ENCODE data around the gene TTLL3. TPM values are rescaled to one million over a fixed set of nuclear protein-coding genes. Genes with fewer than 3 reads are reported as not detected.
A peak's percentile ranks its signal among the peaks of the same experiment; 100 is the strongest.

Gene TTLL3
- total RNA-seq, 1 experiment from 2014 or later = 8.4 TPM

GRCh38 chr3:9806137-9806536 is 3.9 kb upstream of the TTLL3 start:
- no peaks in the 10 kb centered on the region for H3K9me3 ChIP-seq (ENCODE audit: low read length)
- no peak overlapping the region for H3K4me2 ChIP-seq (ENCODE audit: low read length)
- H4K20me1 ChIP-seq (ENCODE audit: low read length) = no peaks in the 10 kb centered on the region
- TF ChIP-seq CTCF (conservative IDR thresholded peaks at IDR 0.05; ENCODE audit: low read depth, low read length) = no peak
- no peak for TF ChIP-seq EZH2 (IDR thresholded peaks at IDR 0.05; ENCODE audit: low read length, unreplicated experiment)
- no peak for TF ChIP-seq EZH2phosphoT487 (IDR thresholded peaks at IDR 0.05; ENCODE audit: borderline replicate concordance, low read length)
- CTCF ChIA-PET = no interaction called here
- no peak overlapping the region for H3K4me3 ChIP-seq (ENCODE audit: low read length)
- ATAC-seq (no peak), DNase-seq (no peak)
- POLR2A ChIA-PET (ENCODE audit: unreplicated experiment) = interaction anchor here (0.6 kb wide), 1 partner anchor 441 kb away, joined by 3 read pairs; no protein-coding TSS in a partner anchor
- intact Hi-C loops (cut with micrococcal nuclease) = no loop called here
- H3K27ac ChIP-seq (ENCODE audit: low read length) = no peak overlapping the region
- H3K36me3 ChIP-seq (ENCODE audit: low read depth, low read length) = peaks cover 40% of the 10 kb centered on the region
- H2AFZ ChIP-seq (ENCODE audit: low read length) = no peak overlapping the region
- peaks cover 8% of the 10 kb centered on the region for H3F3A ChIP-seq (ENCODE audit: low read length, unreplicated experiment)
- H3K27me3 ChIP-seq (ENCODE audit: low read length) = no peaks in the 10 kb centered on the region
- no peaks in the 10 kb centered on the region for H3K79me2 ChIP-seq (ENCODE audit: low read length)
- no peak overlapping the region for H3K9ac ChIP-seq (ENCODE audit: low read length)
- H3K9me2 ChIP-seq (replicated peaks; ENCODE audit: low read length) = no peaks in the 10 kb centered on the region
- BruUV-seq (replicated peaks) = no TSS peak
- peaks cover 19% of the 10 kb centered on the region for H3K4me1 ChIP-seq (ENCODE audit: insufficient read depth, low read length)

GRCh38 chr3:9806688-9807589 is 3.1 kb upstream of the TTLL3 start:
- Histone ChIP-seq H3K27me3 (ENCODE audit: low read length) (no peaks in the 10 kb centered on the region), H3K4me2 (ENCODE audit: low read length) (no peak overlapping the region), H3K4me3 (ENCODE audit: low read length) (no peak overlapping the region), H2AFZ (ENCODE audit: low read length) (no peak overlapping the region), H3K9me2 (replicated peaks; ENCODE audit: low read length) (no peaks in the 10 kb centered on the region), H3F3A (ENCODE audit: low read length, unreplicated experiment) (peaks cover 8% of the 10 kb centered on the region), H3K4me1 (ENCODE audit: insufficient read depth, low read length) (peaks cover 19% of the 10 kb centered on the region), H4K20me1 (ENCODE audit: low read length) (no peaks in the 10 kb centered on the region), H3K36me3 (ENCODE audit: low read depth, low read length) (peaks cover 33% of the 10 kb centered on the region), H3K9me3 (ENCODE audit: low read length) (no peaks in the 10 kb centered on the region), H3K27ac (ENCODE audit: low read length) (no peak overlapping the region), H3K79me2 (ENCODE audit: low read length) (no peaks in the 10 kb centered on the region), H3K9ac (ENCODE audit: low read length) (no peak overlapping the region)
- DNase-seq = no peak
- CTCF ChIA-PET = no interaction called here
- TF ChIP-seq CTCF (conservative IDR thresholded peaks at IDR 0.05; ENCODE audit: low read depth, low read length) = no peak
- TF ChIP-seq EZH2 (IDR thresholded peaks at IDR 0.05; ENCODE audit: low read length, unreplicated experiment) = no peak
- TF ChIP-seq EZH2phosphoT487 (IDR thresholded peaks at IDR 0.05; ENCODE audit: borderline replicate concordance, low read length) = no peak
- POLR2A ChIA-PET (ENCODE audit: unreplicated experiment) = interaction anchor here (0.6 kb wide), 1 partner anchor 442 kb away, joined by 3 read pairs; no protein-coding TSS in a partner anchor
- intact Hi-C loops (cut with micrococcal nuclease) = no loop called here
- TSS peak; percentile 36 for BruUV-seq (replicated peaks)
- no peak for ATAC-seq

- H3K27ac ChIP-seq (ENCODE audit: low read length) = peak overlapping the region; percentile 30
- no peak for ATAC-seq
Observed at GRCh38 chr3:9807981-9808344, 2.1 kb upstream of the TTLL3 start.

More at GRCh38 chr3:9807981-9808344, 2.1 kb upstream of the TTLL3 start:
- H3K27me3 ChIP-seq (ENCODE audit: low read length) = no peaks in the 10 kb centered on the region
- no peak overlapping the region for H2AFZ ChIP-seq (ENCODE audit: low read length)
- POLR2A ChIA-PET (ENCODE audit: unreplicated experiment) = interaction anchor here (0.8 to 1.5 kb wide), 2 partner anchors 15 to 127 kb away, joined by 3 to 6 read pairs; partner anchors contain the start of genes ARPC4 and TADA3
- peaks cover 33% of the 10 kb centered on the region for H3K36me3 ChIP-seq (ENCODE audit: low read depth, low read length)
- no peak for TF ChIP-seq EZH2 (IDR thresholded peaks at IDR 0.05; ENCODE audit: low read length, unreplicated experiment)
- no peak for TF ChIP-seq CTCF (conservative IDR thresholded peaks at IDR 0.05; ENCODE audit: low read depth, low read length)
- intact Hi-C loops (cut with micrococcal nuclease) = loop anchor here (2.0 kb wide), 1 partner anchor 91 kb away; no protein-coding TSS in a partner anchor
- H3K4me2 ChIP-seq (ENCODE audit: low read length) = no peak overlapping the region
- H4K20me1 ChIP-seq (ENCODE audit: low read length) = no peaks in the 10 kb centered on the region
- H3F3A ChIP-seq (ENCODE audit: low read length, unreplicated experiment) = peaks cover 8% of the 10 kb centered on the region
- BruUV-seq (replicated peaks) = no TSS peak
- H3K9me3 ChIP-seq (ENCODE audit: low read length) = no peaks in the 10 kb centered on the region
- H3K9ac ChIP-seq (ENCODE audit: low read length) = no peak overlapping the region
- no peak overlapping the region for H3K4me3 ChIP-seq (ENCODE audit: low read length)
- no peak for DNase-seq
- no peaks in the 10 kb centered on the region for H3K79me2 ChIP-seq (ENCODE audit: low read length)
- H3K4me1 ChIP-seq (ENCODE audit: insufficient read depth, low read length) = peaks cover 19% of the 10 kb centered on the region
- CTCF ChIA-PET = no interaction called here
- no peaks in the 10 kb centered on the region for H3K9me2 ChIP-seq (replicated peaks; ENCODE audit: low read length)

Measured in PC-3 (cell line).